Measurements from ENCODE around the gene RNF212.

RNF212 gene

DNA sequence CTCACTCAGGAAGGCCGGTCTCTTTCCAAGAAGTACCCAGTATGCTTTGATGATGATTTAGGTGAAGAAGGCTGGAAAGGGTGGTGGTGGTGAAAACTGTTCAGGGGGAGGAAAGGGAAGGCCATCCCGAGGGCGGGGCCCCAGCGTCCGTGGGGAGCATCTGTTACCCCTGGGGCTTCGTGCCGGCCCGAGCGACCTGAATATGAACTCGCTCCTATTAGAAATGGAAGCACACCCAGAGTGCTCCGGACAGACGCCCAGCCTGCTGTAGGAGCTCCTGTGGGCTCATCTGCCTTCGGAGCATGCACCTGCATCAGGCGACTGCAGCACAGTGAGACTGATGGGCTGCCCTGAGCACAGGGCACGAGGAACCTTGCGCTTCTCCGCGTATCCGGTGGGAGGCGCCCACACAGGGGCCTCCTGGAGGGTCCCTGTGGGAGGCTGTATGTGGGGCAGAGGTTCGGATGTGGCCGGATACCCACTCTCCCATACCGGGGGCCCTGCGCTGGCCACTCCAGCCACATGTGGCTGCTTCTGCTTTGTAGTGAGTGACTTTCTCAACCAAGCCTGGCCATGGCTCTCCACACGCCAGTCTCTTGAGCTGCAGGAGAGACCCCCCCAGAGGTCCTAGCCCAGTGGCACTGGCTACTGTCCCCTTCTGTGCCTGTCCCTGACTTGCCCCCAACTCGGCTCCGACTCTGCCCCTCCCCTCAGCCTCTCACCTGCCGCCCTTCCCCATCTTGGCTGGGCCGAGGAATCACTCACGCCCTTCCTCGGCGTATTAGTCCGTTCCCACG, 65.2 kb downstream of the RNF212 start:
- DNase-seq = no peak

DNA sequence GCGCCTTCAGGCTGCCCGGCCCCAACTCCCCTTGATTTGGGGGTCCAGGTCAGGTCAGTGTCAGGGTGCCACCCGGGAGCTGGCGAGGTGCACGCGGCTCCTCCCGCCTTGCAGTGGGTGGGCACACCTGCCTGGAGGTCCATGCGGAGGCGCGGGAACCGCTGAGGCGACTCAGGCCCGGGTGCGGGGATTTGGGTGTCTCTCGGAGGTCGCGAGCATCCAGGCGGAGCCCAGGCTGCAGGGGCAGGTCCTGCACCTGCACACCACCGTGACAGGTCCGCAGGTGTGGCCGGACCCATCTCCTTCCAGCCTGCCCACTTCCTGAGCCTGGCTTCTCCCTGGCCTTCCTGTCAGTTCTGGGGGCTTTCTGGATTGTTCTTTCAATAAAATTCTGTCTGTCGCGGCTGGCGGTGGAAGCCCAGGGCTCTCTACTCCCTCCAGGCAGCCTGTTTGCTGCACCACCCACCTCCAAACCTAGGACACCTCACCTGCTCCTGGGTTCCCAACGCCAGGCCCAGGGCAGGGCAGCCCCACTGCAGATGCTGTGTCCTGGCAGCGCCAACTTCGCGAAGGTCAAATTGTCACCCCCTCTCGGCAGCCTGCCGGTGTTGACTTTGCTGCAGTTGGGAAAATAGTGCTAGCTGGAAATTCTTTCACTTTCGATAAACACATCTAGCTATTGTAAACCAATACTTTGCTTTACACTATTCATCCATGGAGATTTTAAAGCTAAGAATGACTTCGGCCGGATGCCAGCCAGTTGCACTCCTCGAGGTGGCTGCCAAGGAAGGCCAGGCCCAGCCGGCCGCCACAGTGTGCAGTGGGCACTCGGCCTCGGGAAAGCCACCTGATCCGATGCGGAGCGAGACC, 66.0 kb downstream of the RNF212 start:
- DNase-seq = no peak

- peak; percentile 83 for DNase-seq
Observed at GRCh38 chr4:1046581-1047011, 66.8 kb downstream of the RNF212 start.

GRCh38 chr4:1045595-1046201, 67.7 kb downstream of the RNF212 start:
- DNase-seq = no peak

- DNase-seq = no peak
Observed at GRCh38 chr4:1045193-1045594, 68.2 kb downstream of the RNF212 start.

DNA sequence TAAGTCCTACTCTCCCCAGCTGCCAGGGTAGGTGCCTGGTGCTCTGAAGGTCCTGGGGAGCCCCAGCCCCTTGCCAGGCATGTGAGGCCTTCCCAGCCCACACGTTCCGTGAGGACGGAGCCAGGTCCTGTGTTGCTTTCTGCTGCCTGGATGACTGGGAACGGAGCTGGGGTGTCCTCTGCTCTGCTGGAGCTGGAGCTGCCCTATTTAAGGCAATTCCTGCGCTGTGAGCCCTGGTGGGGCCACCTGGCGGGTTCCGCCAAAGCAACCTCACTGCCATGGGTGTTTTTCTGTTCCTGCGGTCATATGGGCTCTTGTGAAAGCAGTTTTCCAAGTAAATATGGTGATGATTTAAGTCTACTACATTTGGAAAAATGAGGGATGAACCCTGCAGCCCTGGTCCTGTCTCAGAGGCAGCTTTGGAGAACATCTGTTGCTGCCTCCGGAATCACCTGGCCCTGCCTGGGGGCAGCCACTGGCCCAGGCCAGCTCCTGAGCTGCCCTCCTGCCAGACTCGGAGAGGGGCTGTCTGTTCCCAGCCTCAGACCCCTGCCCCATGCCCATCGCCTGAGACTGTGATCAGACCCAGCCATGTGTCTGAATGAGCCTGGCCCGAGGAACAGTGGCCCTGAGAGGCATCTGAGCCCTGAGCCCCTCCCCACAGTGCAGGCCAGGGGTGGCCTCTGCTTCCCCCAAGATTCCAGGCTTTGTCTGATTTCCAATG, 68.7 kb downstream of the RNF212 start:
- DNase-seq = no peak

DNA sequence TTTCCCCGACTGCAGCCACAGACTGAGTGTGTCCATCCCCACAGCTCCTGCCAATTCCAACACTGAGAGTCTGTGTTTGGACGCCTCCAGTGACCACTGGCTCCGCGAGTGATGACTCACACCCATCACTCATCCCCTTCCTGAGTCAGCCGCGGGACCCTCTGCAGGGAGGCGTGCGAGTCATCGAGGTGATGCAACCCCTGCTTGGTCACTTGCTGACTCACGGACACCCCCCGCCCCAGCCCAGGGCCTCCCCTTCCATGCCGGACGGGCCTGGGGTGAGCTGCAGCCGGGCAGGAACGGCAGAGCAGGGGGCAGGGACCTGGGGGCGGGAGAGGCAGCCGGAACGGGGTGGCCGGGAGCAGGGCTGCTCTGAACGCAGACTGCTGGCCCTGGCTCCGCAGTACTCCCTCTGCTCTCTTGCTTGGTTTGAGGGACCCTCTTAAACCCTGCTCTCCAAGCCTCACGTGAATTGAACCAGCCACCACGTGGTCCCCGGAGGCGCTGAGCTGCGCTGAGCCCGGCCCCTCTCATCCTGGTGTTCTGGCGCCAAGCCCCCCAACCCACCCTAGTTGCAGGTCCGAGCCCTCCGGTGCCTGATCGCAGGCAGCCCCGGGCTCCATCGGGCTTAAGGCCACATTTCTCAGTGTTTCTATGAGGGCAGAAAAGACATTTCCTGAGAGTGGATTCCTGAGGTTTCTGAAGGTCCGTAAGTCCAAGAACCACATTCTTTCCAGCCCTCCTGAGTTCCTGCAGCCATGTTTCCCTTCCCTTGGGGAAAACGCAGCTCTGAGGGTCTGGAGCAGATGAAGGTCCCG, 69.5 kb downstream of the RNF212 start:
- peak; percentile 99 for DNase-seq

GRCh38 chr4:1043162-1043561, 70.2 kb downstream of the RNF212 start:
- DNase-seq = no peak

GRCh38 chr4:1042352-1043055, 70.9 kb downstream of the RNF212 start:
- no peak for DNase-seq

DNA sequence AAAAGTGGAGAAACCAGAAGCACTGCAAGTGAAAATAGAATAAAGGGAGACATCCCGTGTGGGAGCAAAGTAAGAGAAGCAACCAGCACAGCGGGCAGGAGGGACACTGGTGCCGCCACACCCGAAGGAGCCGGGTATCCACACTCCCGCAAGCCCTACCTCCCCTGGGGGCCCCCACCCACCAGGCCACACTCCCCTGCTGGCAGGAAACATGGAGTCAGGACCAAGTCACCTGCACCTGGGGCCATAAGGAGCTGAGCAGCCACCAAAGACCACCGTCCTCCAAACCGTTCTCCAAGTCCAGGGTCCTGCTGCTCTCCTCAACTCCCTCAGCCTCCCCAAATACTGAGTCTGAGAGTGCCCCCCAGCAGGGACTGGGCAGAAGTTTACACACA, 71.4 kb downstream of the RNF212 start:
- DNase-seq = no peak

DNA sequence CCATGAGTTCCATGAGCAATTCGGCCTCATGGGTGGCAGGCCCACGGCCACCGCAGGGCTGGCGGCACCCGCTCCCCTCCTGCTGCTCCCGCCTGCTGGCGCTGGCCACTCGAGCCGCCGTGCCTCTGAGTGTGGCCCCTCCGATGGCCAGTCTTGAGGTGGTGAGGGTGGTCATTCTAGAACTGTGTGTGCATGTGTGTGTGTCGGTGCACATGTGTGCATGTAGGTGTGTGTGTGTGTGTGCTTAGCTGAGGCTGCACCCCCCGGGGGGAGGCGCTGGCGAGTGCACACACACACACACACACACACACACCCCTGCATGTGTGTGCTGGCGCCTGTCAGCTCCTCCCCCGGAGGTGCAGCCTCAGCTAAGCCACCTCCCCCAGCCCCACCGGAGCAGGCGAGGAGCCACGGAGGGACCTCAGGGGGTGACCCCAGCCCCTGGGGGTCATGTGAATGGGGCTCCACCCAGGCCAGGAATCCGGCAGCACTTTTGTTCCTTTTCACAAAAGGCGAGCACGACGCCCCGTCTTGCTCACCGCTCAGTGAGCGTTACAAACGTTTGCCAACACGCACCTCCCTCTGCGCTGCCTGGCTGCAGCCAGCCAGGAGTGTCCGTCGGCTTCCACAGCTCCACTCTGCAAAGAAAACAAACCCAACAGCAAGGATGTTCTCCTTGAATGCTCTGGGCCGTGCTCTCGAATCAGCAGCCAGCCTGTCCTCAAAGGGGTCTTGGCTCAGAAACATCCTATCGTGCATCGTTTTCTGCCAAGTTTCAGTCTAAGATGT, 72.0 kb downstream of the RNF212 start:
- DNase-seq = peak; percentile 55

DNA sequence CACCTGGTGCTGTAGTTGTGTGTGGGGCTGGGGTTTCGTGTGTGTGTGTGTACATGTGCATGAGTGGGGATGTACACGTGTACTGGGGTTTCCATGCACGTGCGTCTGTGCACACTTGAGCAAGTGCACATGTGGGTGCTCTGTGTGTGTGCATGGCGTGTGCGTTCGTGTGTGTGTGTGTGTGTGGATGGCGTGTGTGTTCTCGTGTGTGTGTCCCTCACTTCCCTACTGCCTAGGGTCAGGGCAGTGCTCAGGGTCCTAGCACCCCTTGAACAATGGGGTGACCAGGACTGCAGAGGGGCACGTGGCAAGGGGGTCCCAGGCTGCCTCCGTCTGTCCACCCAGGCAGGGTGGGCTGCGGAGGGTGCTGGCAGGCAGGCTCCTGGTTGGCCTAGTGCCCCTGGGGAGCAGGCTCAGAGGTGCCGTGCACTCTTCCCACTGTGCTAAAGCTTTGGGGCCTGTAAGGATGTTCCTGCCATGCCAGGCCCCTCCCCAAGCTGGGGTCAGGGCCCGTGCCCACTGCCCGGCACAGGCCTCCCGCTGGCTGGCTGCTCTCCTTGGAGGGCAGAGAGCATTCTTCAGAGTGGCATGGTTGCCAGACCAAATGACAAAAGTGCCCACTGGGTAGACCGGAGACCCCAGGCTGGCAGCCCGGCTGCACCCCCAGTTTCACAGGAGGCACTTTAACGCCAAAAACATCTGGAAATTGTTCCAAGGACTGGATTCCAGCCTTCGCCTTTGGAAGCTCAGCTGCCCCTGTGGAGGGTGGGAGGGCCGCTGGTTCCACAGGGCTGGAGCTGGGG, 72.8 kb downstream of the RNF212 start:
- DNase-seq = no peak

GRCh38 chr4:1039493-1040343, 73.6 kb downstream of the RNF212 start:
- peak; percentile 58 for DNase-seq

DNA sequence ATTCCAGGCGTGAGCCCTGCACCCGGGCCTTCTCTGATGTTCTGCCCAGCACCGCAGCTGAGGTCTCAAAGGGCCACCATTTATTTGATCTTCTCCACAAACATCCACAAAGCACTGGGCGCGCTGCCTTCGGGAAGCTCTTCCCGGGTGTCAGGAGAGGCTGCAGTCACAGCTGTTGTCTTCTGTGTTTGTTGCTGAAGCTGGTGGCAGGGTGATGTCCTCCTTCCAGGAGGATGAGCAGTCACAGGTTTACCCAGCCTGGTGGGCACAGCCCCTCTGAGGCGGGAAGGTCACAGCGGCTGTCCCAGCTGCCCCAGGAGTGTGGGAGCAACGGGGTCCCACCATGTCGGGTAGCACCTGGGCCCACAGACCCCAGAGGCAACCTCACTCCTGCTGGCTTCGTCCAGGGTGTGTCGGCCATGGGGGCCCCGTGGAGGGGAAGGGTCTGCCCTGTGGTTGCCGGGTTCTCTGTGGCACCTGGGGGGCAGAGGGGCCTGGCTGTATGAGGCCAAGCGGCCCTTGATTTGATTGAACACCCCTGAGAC, 74.3 kb downstream of the RNF212 start:
- DNase-seq = no peak

DNA sequence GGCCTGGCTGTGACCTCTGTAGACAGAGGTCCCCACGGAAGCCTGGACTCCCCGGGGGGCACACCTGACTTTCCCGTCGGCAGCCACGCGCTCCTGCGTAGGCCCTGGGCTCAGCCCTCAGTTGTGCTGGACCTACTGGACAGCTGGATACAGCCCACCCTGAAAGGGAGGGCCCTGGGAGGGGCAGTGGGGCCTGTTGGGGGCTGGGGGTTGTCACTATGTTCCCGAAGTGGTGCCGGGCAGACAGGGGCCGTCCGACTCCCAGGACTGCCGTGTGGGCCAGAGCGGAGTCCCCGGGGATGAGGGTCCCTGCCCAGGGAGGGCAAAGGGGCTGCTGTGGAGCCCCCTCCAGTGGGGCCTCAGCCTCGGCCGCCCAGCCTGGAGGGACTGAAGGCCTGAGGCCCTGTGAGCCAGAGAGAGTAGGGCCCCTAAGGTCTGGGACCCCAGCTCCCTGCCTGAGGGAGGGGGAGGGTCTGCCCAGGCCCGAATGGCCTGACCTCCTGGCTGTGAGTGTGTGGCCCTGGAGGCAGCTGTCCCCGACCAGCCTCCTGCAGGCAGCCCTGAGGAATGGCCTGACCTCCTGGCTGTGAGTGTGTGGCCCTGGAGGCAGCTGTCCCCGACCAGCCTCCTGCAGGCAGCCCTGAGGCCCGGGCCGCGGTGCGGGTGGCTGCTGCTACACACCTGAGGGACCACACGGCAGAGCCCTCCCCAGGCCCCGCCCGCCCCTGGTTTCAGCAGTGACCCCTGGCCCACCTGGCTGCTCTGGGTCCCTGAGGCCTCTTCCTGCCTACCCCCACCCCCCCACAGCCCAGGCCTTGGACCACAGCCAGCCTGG, 76.2 kb downstream of the RNF212 start:
- no peak for DNase-seq

GRCh38 chr4:1036095-1036494, 77.3 kb downstream of the RNF212 start:
- DNase-seq = no peak

DNA sequence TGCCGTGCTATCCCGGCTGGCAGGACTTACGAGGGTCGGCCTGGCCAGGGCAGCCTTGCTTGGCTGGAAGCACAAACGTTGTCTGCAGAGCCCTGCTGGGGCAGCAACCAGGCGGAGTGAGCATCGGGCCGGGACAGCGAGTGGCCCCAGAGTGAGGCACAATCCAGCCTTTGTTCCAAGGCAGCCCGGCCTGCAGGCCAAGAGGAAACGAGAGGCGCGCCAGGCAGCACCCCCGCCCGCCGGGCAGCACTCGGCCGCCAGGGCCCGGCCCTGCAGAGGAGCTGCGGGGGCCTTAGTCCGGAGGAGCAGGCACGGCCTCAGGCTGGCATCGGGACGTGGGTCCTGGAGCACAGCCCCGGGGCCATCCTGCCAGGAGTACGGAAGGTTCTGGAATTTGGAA, 77.9 kb downstream of the RNF212 start:
- no peak for DNase-seq
